ENCODE data around the gene IGSF23.

Gene IGSF23

GRCh38 chr19:44642377-44642776 lies 29.0 kb downstream of the IGSF23 start:
- no peak for DNase-seq

DNA sequence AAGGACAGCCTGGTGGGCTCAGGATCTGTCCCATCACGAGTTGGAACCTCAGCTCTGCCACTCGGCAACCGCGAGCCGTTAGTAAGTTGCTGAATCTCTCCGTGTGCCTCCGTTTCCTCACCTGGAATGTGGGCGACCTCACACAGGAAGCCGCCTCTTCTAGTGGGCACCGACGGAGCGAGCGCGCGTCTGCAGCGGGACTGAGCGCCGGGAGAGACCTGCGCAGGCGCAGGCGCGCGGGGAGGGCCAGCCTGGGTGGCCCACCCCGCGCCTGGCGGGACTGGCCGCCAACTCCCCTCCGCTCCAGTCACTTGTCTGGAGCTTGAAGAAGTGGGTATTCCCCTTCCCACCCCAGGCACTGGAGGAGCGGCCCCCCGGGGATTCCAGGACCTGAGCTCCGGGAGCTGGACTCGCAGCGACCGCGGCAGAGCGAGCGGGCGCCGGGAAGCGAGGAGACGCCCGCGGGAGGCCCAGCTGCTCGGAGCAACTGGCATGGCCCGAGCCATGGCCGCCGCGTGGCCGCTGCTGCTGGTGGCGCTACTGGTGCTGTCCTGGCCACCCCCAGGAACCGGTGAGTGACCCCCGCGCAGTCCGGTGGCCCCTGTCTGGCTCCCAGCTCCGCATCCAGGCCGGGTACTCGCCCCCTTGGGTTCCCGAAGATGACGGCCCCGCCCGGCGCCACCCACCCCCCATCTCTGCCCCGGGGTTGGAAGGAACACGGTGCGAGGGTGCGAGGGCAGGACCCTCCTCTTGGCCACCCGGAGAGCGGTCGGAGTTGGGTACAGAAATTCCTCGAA lies 30.4 kb downstream of the IGSF23 start, which contains the start of gene PVR:
TSS of gene PVR (plus strand) at position 306 of the 797 bp plus-strand sequence. CDS start at position 493, 187 bp downstream.
- DNase-seq, result peak; percentile 79

DNA sequence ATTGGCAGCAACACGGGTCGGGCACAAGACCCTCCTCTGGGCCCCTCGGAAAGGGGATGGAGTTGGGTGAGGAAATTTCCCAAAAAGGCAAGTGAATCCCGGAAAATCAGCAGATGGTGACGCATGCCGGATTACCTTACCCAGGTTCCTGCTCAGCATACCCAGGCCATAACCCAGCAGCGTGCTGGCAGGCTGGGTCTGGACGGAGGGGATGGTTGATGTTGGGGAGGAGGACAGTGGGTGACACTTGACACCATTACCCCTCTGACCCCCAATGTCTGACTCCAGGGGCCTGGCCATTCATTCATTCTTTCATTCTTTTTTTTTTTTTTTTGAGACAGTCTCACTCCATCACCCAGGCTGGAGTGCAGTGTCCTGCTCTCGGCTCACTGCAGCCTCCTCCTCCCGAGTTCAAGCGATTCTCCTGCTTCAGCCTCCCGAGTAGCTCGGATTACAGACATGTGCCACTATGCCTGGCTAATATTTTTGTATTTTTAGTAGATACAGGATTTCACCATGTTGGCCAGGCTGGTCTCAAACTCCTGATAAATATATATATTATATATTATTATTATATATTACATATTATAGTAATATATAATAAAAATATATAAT lies 31.1 kb downstream of the IGSF23 start:
- DNase-seq, result peak; percentile 59

DNA sequence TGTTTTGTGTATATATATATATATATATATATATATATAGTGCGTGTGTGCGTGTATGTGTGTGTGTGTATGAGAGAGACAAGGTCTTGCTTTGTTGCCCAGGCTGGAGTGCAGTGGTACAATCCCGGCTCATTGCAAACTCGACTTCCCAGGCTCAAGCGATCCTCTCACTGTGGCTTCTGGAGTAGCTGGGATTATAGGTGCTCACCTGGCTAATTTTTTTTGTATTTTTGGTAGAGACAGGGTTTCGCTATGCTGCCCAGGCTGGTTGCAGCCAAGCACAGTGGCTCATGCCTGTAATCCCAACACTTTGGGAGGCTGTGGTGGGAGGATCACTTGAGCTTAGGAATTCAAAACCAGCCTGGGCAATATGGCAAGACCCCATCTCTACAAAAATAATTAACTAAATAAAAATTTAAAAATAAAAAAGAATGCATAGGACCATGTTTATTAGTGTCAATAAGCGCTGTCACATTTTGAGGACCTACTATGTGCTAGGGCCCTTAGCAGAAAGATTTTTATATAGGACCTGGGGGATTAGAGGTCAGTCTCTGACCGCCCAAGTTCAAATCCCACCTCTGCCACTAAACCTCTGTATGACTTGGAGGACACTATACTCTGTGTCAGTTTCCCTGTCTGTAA lies 32.2 kb downstream of the IGSF23 start:
- no peak for DNase-seq

- DNase-seq, result no peak
Observed at GRCh38 chr19:44646049-44646416, 32.7 kb downstream of the IGSF23 start.

- no peak for DNase-seq
Observed at GRCh38 chr19:44647144-44647543, 33.8 kb downstream of the IGSF23 start.

GRCh38 chr19:44648631-44649251 lies 35.4 kb downstream of the IGSF23 start:
- DNase-seq, result no peak

DNA sequence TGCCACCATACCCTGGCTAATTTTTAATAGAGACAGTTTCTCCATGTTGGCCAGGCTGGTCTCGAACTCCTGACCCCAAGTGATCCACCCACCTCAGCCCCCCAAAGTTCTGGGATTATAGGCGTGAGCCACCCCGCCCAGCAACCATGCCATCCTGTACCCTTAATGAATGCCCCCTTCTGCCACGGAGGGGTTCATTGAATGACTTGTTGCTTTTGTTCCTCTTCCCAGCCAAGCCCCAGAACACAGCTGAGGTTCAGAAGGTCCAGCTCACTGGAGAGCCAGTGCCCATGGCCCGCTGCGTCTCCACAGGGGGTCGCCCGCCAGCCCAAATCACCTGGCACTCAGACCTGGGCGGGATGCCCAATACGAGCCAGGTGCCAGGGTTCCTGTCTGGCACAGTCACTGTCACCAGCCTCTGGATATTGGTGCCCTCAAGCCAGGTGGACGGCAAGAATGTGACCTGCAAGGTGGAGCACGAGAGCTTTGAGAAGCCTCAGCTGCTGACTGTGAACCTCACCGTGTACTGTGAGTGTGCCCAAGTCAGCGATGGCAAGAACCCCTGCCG lies 36.3 kb downstream of the IGSF23 start:
- no peak for DNase-seq

- no peak for DNase-seq
Observed at GRCh38 chr19:44653343-44653742, 40.0 kb downstream of the IGSF23 start.

GRCh38 chr19:44653977-44654774 lies 40.8 kb downstream of the IGSF23 start:
- DNase-seq, result peak; percentile 66

DNA sequence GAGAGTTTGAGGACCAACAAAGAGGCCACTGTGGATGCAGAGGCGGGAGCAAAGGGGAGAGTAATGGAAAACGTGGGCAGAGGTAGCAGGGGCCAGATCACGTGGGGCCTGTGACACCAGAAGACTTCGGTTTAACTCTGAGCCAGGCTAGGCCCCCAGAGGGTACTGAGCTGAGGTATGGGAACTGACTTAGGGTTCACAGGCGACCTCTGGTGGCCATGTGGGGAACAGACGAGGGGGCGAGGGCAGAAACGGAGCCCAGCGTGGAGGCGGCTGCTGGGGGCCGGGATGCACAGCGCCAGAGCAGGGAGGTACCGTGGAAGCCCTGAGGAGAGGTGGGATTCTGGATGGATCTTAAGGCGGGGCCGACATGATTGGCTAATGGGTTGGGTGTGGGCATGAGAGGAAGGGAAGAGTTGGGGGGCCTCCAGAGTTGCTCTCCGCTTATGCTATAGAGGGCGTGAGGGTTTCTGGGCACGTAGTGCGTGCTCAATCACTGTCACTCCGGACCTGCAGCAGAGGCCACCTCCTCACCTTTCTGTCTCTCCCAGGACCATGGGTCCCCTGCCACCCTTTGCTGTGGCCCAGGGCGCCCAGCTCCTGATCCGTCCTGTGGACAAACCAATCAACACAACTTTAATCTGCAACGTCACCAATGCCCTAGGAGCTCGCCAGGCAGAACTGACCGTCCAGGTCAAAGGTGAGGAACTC lies 44.0 kb downstream of the IGSF23 start:
- peak; percentile 66 for DNase-seq

- DNase-seq, result no peak
Observed at GRCh38 chr19:44658069-44658733, 44.8 kb downstream of the IGSF23 start.

DNA sequence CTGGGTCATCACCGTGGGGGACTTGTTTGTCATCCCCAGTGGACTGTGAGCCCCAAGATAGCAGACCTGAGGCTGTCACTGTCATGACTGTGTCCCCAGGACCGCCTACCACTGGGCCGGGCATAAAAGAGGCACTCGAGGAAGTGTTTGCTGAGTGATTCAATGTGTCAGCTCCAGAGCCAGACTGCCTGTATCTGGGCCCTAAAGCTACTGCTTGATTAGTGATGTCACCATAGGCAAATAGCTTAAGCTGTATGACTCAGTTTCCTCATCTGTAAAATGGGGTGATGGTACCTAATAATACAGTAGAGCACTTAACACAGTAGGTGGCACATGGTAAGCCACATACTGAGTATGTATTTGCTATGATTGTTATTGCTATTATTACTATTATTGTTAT lies 46.7 kb downstream of the IGSF23 start:
- DNase-seq, result no peak

DNA sequence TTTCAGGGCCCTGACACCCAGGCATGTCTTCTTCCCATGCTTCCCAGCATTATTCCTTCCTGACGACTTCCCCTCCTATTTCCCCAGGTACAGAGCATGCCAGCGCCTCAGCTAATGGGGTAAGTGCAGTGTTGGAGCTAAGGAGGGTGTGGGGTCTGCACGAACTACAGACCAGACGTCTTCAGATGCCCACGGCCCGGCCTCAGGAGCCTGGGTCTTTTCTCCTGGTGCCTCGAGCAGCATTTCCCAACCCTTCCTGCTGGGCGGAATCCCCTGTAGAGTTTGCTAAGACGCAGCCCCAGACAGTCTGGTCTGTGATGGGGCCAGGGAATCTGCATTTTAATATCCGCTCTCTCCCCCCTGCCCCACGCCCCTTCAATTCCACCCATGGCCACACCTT lies 47.8 kb downstream of the IGSF23 start:
- no peak for DNase-seq

DNA sequence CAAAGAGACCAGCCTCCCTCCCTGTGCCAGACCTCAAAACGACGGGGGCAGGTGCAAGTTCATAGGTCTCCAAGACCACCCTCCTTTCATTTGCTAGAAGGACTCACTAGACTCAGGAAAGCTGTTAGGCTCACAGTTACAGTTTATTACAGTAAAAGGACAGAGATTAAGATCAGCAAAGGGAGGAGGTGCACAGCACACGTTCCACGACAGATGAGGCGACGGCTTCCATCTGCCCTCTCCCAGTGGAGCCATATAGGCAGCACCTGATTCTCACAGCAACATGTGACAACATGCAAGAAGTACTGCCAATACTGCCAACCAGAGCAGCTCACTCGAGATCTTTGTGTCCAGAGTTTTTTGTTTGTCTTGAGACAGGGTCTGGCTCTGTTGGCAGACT lies 48.5 kb downstream of the IGSF23 start:
- no peak for DNase-seq

DNA sequence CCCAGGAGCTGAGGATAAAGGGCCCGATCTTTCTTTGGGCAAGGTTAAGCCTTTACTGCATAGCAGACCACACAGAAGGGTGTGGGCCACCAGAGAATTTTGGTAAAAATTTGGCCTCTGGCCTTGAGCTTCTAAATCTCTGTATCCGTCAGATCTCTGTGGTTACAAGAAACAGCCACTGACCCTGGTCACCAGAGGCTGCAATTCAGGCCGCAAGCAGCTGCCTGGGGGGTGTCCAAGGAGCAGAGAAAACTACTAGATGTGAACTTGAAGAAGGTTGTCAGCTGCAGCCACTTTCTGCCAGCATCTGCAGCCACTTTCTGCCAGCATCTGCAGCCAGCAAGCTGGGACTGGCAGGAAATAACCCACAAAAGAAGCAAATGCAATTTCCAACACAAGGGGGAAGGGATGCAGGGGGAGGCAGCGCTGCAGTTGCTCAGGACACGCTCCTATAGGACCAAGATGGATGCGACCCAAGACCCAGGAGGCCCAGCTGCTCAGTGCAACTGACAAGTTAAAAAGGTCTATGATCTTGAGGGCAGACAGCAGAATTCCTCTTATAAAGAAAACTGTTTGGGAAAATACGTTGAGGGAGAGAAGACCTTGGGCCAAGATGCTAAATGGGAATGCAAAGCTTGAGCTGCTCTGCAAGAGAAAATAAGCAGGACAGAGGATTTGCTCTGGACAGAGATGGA lies 49.5 kb downstream of the IGSF23 start:
- peak; percentile 66 for DNase-seq

DNA sequence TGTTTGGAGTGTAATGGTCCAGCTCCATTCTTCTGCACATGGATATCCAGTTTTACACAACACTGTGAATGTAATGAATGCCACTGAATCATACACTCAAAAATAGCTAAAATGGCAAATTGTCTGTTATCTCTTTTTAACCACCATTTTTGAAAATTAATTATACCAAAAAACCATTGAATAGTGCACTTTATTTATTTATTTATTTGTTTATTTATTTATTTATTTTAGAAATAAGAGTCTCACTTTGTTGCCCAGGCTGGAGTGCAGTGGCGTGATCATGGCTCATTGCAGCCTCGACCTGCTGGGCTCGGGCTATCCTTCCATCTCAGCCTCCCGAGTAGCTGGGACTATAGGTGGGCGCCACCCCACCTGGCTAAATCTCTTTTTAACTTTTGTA lies 50.6 kb downstream of the IGSF23 start:
- DNase-seq, result no peak

DNA sequence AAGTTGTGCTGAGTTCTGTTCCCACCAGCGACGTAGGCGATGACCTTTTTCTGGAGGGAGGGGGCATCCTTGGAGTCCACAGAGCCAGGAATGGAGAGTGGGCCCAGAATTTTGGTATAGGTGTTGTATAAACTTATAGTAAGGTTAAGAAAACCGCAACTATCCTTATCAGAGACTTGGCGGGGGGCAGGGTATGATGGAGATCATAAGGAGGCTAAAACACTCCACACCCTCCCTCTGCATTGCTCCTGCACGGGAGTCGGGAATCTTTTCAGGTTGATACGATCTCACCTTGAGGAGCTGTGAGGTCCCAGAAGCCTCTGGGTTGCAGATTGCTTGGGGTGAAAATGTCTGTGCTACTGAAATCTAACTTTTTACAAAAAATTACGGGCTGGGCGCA lies 51.6 kb downstream of the IGSF23 start:
- DNase-seq, result no peak

DNA sequence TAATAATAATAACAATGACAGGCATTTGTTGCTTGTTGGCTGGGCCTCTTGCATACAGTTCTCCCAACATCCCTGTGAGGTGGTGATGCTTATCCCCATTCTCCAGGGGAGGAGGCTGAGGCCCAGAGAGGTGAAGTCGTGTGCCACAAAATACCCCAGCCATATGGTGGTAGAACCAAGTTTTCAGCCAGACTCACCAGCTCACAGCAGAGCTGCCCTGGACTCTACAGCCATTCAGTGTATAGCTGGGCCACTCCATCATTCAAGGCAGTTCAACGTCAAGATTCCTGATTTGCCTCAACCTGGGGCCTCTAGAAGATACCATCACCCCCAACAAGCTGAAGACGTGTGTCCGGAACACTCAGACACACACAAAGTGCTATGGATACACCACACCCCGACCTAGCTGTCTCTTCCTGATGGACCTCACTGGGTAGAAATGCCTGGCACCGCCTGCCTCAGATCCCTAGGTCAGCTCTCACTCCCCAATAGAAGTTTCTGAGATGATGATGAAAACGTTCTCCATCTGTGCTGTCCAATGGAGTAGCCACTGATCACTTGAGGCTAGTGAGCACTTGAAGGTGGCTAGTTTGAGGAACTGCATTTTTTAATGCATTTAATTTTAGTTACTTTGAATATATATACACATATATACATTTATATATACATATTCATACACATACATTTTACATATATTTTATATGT lies 53.6 kb downstream of the IGSF23 start:
- no peak for DNase-seq

Measured in left hindlimb (tissue), 1 donor.